GM12878 (cell line): Measurements from ENCODE around the gene CSTPP1. TPM values are rescaled to one million over a fixed set of nuclear protein-coding genes. Genes with fewer than 3 reads are reported as not detected.

Experiments
- ATAC-seq: fragments of 200-7000 bp; cut with Tn5 transposase; 3 replicates; pipeline ENCODE4 v1.9.1; 2020; ENCODE audit warnings: mild to moderate bottlenecking, moderate library complexity
- BruUV-seq: library from RNA; stranded (reverse); fragments of 400-500 nt; replicated peaks from 2 replicates; lab custom pipeline; 2021; lab: Mats Ljungman, UMichigan
- CTCF ChIA-PET: fragments of 300-600 bp; sonication (Branson Sonifier 250); formaldehyde crosslinking; extraction: SDS; loops from one replicate; lab custom pipeline; 2021; ENCODE audit warnings: inconsistent platforms; lab: Yijun Ruan, JAX
- POLR2A ChIA-PET: fragments of 350-600 bp; formaldehyde crosslinking; extraction: SDS; loops from one replicate; lab custom pipeline; 2021; ENCODE audit warnings: inconsistent platforms; lab: Charles Lee
- RAD21 ChIA-PET: fragments of 300-600 bp; sonication (Branson Sonifier 250); formaldehyde crosslinking; loops from one replicate; lab custom pipeline; 2023; ENCODE audit warnings: antibody characterized with exemption; ENCODE audit not compliant: unreplicated experiment; lab: Charles Lee
- SMC1A ChIA-PET: fragments of 300-600 bp; sonication (Branson Sonifier 250); formaldehyde crosslinking; loops from one replicate; lab custom pipeline; 2023; ENCODE audit not compliant: unreplicated experiment, uncharacterized antibody; lab: Charles Lee
- DNase-seq: peaks from one replicate; pipeline ENCODE4 v3.0.0-alpha.2; 2011; ENCODE audit warnings: low read depth, low spot score
- FAIRE-seq: peaks from 3 replicates; lab custom pipeline; 2011; peaks lifted over from hg19 to GRCh38; lab: Jason Lieb, UNC
- H2AFZ ChIP-seq: 2 replicates; pipeline ENCODE4 v1.6.0; 2011; ENCODE audit warnings: low read depth, low read length, control low read depth; ENCODE audit not compliant: control insufficient read depth
- H3K27ac ChIP-seq: 2 replicates; pipeline ENCODE4 v1.5.1; 2011; ENCODE audit warnings: control low read depth; ENCODE audit not compliant: control insufficient read depth, insufficient read depth
- H3K27me3 ChIP-seq, 2 experiments: replicated peaks in 1 of 2; 2 replicates each; pipeline versions ENCODE4 v1.6.0 to v1.6.1; 2011; ENCODE audit warnings: low read length in 1 of 2; ENCODE audit not compliant: control insufficient read depth in 2 of 2, insufficient read depth in 2 of 2
- H3K36me3 ChIP-seq, 2 experiments: 2 replicates each; pipeline ENCODE4 v1.5.1; 2011; ENCODE audit warnings: low read length in 1 of 2; ENCODE audit not compliant: control insufficient read depth in 2 of 2, insufficient read depth in 2 of 2
- H3K4me1 ChIP-seq: 2 replicates; pipeline ENCODE4 v1.6.1; 2011; ENCODE audit warnings: mild to moderate bottlenecking, low read length, moderate library complexity, mixed read lengths; ENCODE audit not compliant: control insufficient read depth, insufficient read depth
- H3K4me2 ChIP-seq: 2 replicates; pipeline ENCODE4 v1.6.0; 2011; ENCODE audit warnings: control low read depth; ENCODE audit not compliant: control insufficient read depth, insufficient read depth
- H3K4me3 ChIP-seq: fragments of 200-600 bp; sonication (generic); 2 replicates; pipeline ENCODE4 v1.5.1; 2016
- H3K79me2 ChIP-seq: 2 replicates; pipeline ENCODE4 v1.6.0; 2011; ENCODE audit warnings: low read length; ENCODE audit not compliant: control insufficient read depth, insufficient read depth
- H3K9ac ChIP-seq: 2 replicates; pipeline ENCODE4 v1.8.0; 2011; ENCODE audit warnings: low read length, control low read depth, mixed read lengths; ENCODE audit not compliant: control insufficient read depth, insufficient read depth
- H3K9me3 ChIP-seq: replicated peaks from 3 replicates; pipeline ENCODE4 v1.5.1; 2011; ENCODE audit warnings: mild to moderate bottlenecking, low read length; ENCODE audit not compliant: control insufficient read depth, insufficient read depth
- H4K20me1 ChIP-seq: 2 replicates; pipeline ENCODE4 v1.6.0; 2011; ENCODE audit not compliant: control insufficient read depth, insufficient read depth
- E2F8 ChIP-seq: fragments of 450-650 bp; IDR thresholded peaks from 2 replicates; pipeline ENCODE4 v1.6.1; 2018; ENCODE audit warnings: mild to moderate bottlenecking, low read depth, moderate library complexity; ENCODE audit not compliant: partially characterized antibody
- EED ChIP-seq: sonication (generic); IDR thresholded peaks from 2 replicates; pipeline ENCODE4 v1.6.1; 2016; ENCODE audit warnings: antibody characterized with exemption, low read depth
- FOS ChIP-seq: IDR thresholded peaks from 3 replicates; pipeline ENCODE4 v1.6.1; 2011; ENCODE audit warnings: borderline replicate concordance; ENCODE audit not compliant: insufficient read length; ENCODE audit errors: extremely low read depth
- IRF3 ChIP-seq: fragments of 450-650 bp; IDR thresholded peaks from 2 replicates; pipeline ENCODE4 v1.6.1; 2014; ENCODE audit warnings: mild to moderate bottlenecking
- JUND ChIP-seq: IDR thresholded peaks from 2 replicates; pipeline ENCODE4 v1.6.1; 2012; ENCODE audit warnings: low read depth, mild to moderate bottlenecking, low read length, improper control_type of control experiment, moderate library complexity
- NBN ChIP-seq: fragments of 450-650 bp; IDR thresholded peaks from 2 replicates; pipeline ENCODE4 v1.6.1; 2016
- NR2C1 ChIP-seq: fragments of 450-650 bp; IDR thresholded peaks from 2 replicates; pipeline ENCODE4 v1.6.1; 2017; ENCODE audit warnings: antibody characterized with exemption, mild to moderate bottlenecking, moderate library complexity
- PAX5 ChIP-seq: IDR thresholded peaks from 2 replicates; pipeline ENCODE4 v1.6.1; 2011; ENCODE audit warnings: low read depth, low read length, borderline replicate concordance
- PKNOX1 ChIP-seq: fragments of 450-650 bp; IDR thresholded peaks from 2 replicates; pipeline ENCODE4 v1.6.1; 2016; ENCODE audit warnings: mild to moderate bottlenecking
- RELB ChIP-seq: fragments of 450-650 bp; IDR thresholded peaks from 2 replicates; pipeline ENCODE4 v1.6.1; 2017; ENCODE audit warnings: low read depth, mild to moderate bottlenecking, moderate library complexity
- SIX5 ChIP-seq: IDR thresholded peaks from 2 replicates; pipeline ENCODE4 v1.6.1; 2011; ENCODE audit warnings: mild to moderate bottlenecking, low read depth, low read length, moderate library complexity; ENCODE audit not compliant: severe bottlenecking
- TARDBP ChIP-seq: IDR thresholded peaks from 2 replicates; pipeline ENCODE4 v1.6.1; 2016; ENCODE audit warnings: borderline replicate concordance
- TCF12 ChIP-seq: IDR thresholded peaks from 2 replicates; pipeline ENCODE4 v1.6.1; 2011; ENCODE audit warnings: low read depth, mild to moderate bottlenecking, low read length
- ZBTB40 ChIP-seq: fragments of 450-650 bp; IDR thresholded peaks from 2 replicates; pipeline ENCODE4 v1.6.1; 2016; ENCODE audit warnings: mild to moderate bottlenecking, moderate library complexity, borderline replicate concordance
- WGBS: methylation state at CpG from one replicate; pipeline ENCODE4 v1.1.6; 2016; ENCODE audit warnings: low lambda C conversion rate; ENCODE audit not compliant: insufficient replicate concordance, insufficient coverage; ENCODE audit errors: missing lambda C conversion rate; 5-methylcytosine and 5-hydroxymethylcytosine counted together
- in situ Hi-C: fragments of 300-500 bp; cut with MboI; formaldehyde crosslinking; loops from 9 replicates; pipeline ENCODE4 v1.14.3; 2018; ENCODE audit warnings: mixed read lengths
- intact Hi-C: fragments of 100-400 bp; cut with micrococcal nuclease; formaldehyde crosslinking; loops from one replicate; pipeline ENCODE4 v1.14.2; 2022; ENCODE audit not compliant: unreplicated experiment
- polyA plus RNA-seq, 11 experiments: library from polyadenylated mRNA; depleted of rRNA in 4 of 11; unstranded in 6 of 11; stranded (reverse) in 5 of 11; fragments of >200 nt; fragmentation: Nextera tagmentation in 4 of 11; fragmentation: Illumina TruSeq in 1 of 11; extraction: Ambion mirVana in 4 of 11; extraction: Trizol in 1 of 11; gene quantifications; 1 replicate in 1 of 11; 2 replicates in 10 of 11; pipeline versions ENCODE4 v1.2.1 to v1.2.3, GENCODE V29; 2011 to 2016; ENCODE audit warnings: inconsistent platforms in 2 of 11, missing spikeins in 2 of 11, low read depth in 1 of 11
- total RNA-seq, 4 experiments: library from RNA; depleted of rRNA in 3 of 4; stranded (reverse); fragments of >200 nt in 3 of 4; fragmentation: Illumina TruSeq in 1 of 4; extraction: Trizol in 1 of 4; gene quantifications; 2 replicates each; pipeline versions ENCODE4 v1.2.1 to v1.2.3, GENCODE V29; 2013 to 2021

Gene CSTPP1
- total and polyA plus RNA-seq, 10 of the 15 experiments (the other 5 are each of a cell fraction or from before 2014, with no cell fraction given), result 7.1 to 23.4 (median 17.5) TPM

GRCh38 chr11:47143322-47143721, 206.8 kb downstream of the CSTPP1 start:
- POLR2A ChIA-PET, result no interaction called here
- Histone ChIP-seq H3K36me3 (0 out of 4 replicates have a peak, but pooled peaks cover 0 to under 1% of the 10 kb centered on the region in 2 experiments), H3K9me3 (no peaks in the 10 kb centered on the region), H3K4me2 (no peak overlapping the region), H3K27ac (no peak overlapping the region), H3K9ac (no peak overlapping the region), H2AFZ (no peak overlapping the region), H3K79me2 (no peaks in the 10 kb centered on the region), H3K27me3 (no peaks in the 10 kb centered on the region), H3K4me1 (no peaks in the 10 kb centered on the region), H3K4me3 (no peak overlapping the region), H4K20me1 (no peaks in the 10 kb centered on the region)
- CTCF ChIA-PET, result interaction anchor here (4.3 kb wide), 1 partner anchor 9 kb away, joined by 18 read pairs; no protein-coding TSS in a partner anchor
- no peak for ATAC-seq
- in situ Hi-C loops, result no loop called here
- BruUV-seq, result no TSS peak
- SMC1A ChIA-PET, result interaction anchor here (0.7 kb wide), 1 partner anchor 251 kb away, joined by 3 read pairs; no protein-coding TSS in a partner anchor
- WGBS, result 97% methylated on average over 3 of the region's 3 CpGs
- intact Hi-C loops, result no loop called here
- RAD21 ChIA-PET, result no interaction called here
- FAIRE-seq, result no peak
- DNase-seq, result no peak
- no peak for TF ChIP-seq NBN
- no peak for TF ChIP-seq EED
- no peak for TF ChIP-seq NR2C1
- TF ChIP-seq E2F8, result no peak
- no peak for TF ChIP-seq TCF12
- TF ChIP-seq TARDBP, result no peak
- TF ChIP-seq FOS, result no peak
- no peak for TF ChIP-seq PAX5
- TF ChIP-seq RELB, result no peak
- TF ChIP-seq IRF3, result no peak
- TF ChIP-seq JUND, result no peak
- TF ChIP-seq ZBTB40, result no peak
- no peak for TF ChIP-seq SIX5
- no peak for TF ChIP-seq PKNOX1
